Stimulated activated naive CD4-positive, alpha-beta T cell treated with Interleukin-2 at 50 U/mL for 16 hours (primary cell): ENCODE results near the gene ATP6V1B1.

Experiments
- DNase-seq: peaks from one replicate; lab custom pipeline; 2025; lab: John Stamatoyannopoulos, UW

Gene ATP6V1B1

GRCh38 chr2:70935468-70936164, at the start of gene ATP6V1B1:
Gene ATP6V1B1 (plus strand): TSS chr2:70935900. CDS start chr2:70935955, 55 bp downstream.
- no peak for DNase-seq

DNA sequence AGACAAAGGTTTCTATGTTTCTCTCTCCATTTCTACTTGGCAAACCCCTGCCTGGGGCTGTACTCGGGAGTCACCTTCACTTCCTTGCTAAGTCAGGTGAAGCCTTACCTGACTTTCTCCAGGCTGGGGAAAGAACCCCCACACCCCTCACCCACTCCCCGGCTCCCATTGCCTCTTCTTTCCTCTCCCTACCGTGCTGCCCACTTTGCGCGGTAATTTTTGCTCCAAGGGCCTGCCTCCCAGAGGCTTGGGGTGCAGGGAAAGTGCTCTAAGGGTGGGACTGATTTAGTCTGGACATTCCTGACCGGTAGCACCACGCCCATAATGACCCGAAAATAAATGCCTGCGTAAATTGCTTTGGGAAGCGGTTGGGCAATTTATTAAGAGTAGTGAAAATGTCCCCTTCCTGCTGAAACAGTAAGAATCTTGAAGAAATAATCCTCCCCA, 49.1 kb upstream of the ATP6V1B1 start:
- DNase-seq = no peak

- no peak for DNase-seq
These were observed 48.5 kb upstream of the ATP6V1B1 start for GRCh38 chr2:70887208-70887549.

DNA sequence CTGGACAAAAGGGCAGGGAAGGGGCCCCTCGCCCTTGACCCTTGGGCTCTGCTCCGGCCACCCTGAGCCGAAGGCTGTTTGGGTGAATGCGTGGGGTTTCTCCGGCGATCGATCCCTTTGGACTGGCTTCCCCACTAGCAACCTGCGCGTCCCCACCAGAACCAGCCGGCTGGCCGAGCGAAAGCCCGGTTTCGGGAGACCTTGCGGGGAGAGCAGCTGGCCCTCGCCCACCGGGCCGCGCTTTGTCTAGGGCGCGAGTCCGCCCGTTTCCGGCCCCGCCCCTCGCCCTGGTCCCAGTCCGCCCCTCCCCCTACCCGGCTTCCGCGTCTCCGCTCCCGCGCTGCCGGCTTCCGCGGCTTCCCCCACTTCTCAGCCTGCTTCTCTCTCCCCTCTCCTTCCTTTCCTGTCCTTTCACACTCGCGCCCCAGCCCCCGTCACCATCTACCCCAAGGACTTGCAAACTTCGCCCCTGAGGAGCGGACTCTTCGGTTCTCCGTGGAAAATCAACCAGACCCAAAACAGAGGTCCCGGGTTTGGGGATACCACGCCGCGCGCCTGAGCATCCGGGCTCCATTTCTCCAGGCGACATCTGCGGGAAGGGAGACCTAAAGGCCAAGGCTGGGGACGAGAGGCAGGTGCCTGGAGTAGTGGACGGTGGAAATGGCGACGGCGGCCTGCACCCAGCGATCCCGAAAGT, 48.0 kb upstream of the ATP6V1B1 start:
- DNase-seq = no peak

DNA sequence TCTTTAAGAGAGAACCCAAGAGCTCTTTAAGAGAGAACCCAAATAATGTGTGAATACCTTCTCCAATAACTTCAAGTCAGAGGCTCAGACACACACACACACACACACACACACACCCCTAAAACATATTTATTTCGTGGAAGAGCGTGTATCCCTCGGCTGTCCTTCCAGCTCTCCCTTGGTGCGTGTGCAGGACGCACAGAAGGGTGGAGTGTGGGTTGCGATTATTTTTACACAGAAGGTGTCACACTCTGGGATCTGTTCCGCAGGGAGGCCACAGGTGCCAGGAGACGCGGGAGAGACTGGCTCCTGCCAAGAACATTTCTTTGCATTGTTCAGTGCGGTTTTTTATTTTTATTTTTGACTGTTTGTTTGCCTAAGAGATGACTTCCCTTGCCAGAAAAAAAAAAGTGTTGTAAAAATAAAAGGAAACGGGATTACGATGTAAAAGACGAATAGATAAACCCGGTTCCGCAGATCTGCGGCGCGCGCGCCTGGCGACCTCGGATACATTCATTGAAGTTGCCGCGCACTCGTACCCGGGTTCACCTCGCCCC, 47.3 kb upstream of the ATP6V1B1 start:
- DNase-seq = no peak

DNA sequence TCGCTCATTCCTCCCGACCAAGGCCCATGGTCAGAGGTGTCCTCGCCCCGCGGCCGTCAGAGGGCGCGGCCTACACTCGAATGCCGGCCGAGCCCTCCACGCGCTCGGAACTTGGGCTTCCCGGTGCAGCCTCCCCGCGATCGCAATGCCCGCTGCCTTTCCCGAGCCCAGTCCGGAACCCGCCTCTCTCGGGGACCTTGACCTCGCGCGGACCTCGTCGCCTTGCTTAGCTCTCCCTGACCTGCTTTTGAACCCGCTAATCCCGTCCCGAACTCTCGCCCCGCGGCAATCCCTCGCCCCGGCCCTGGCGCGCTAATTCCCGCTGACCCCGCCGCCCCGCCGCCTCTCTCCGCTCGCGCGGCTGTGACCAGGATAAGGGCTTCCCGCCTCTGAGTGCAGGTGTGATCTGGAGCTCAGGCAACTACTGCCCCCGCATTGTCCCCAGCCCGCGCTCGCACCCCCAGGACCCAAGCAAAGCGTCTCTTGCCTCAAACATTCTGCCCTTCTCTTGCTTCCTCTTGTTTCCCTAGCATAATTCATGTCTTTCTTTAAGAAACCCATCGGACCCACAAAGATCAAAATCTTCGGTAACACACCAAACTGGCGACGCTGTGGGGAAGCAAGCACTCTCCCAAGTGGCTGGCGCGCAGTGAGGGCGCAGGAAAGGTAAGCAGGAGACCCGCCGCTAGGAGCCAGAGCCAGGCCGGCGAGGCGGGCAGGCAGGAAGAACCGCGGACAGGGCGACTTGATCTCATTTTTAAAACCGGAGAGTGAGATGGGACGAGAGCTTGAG, 46.6 kb upstream of the ATP6V1B1 start:
- DNase-seq = no peak

GRCh38 chr2:70889716-70890037, 46.0 kb upstream of the ATP6V1B1 start:
- DNase-seq = no peak

GRCh38 chr2:70890469-70891065, 45.1 kb upstream of the ATP6V1B1 start:
- no peak for DNase-seq

DNA sequence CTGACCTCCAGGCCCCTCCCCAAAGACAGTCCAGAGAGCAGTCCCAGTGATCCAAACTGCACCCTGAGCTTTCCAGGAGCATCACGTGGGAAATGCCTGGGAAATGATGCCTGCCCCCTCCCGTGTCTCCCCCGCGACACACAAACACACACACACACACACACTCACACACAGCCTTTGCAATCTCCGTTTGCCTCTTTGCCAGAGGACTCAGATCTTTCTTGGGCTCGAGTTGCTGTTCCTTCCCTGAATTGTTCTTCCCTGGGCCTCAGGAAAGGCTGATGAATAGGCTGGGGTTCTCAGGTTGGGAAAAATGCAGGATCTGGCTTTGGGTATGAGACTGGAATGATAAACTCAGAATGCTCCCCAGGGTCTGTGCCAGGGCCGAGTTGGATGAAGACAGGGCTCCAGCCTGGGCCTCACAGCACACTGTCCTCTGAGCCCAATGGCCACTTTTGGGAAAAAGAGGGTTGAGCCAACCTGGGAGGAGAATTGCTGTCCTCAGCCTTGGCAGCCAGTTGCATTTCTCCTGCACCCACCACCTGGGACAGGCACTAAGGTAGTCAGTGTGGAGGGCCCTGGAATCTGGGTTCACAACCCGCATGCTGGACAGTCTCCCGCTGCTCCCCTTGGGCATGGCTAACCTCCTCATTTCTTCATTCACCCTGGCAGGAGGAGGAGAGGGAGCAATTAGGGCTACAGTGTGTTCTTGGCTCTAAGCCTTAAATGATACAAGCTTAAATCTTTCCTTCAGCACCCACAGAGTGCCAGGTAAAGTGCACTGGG, 43.9 kb upstream of the ATP6V1B1 start:
- no peak for DNase-seq

GRCh38 chr2:70892750-70893149, 43.0 kb upstream of the ATP6V1B1 start:
- no peak for DNase-seq

- no peak for DNase-seq
These were observed 42.5 kb upstream of the ATP6V1B1 start for GRCh38 chr2:70893186-70893585.

GRCh38 chr2:70894765-70895164, 40.9 kb upstream of the ATP6V1B1 start:
- DNase-seq = no peak

- DNase-seq = no peak
These were observed 40.5 kb upstream of the ATP6V1B1 start for GRCh38 chr2:70895249-70895648.

DNA sequence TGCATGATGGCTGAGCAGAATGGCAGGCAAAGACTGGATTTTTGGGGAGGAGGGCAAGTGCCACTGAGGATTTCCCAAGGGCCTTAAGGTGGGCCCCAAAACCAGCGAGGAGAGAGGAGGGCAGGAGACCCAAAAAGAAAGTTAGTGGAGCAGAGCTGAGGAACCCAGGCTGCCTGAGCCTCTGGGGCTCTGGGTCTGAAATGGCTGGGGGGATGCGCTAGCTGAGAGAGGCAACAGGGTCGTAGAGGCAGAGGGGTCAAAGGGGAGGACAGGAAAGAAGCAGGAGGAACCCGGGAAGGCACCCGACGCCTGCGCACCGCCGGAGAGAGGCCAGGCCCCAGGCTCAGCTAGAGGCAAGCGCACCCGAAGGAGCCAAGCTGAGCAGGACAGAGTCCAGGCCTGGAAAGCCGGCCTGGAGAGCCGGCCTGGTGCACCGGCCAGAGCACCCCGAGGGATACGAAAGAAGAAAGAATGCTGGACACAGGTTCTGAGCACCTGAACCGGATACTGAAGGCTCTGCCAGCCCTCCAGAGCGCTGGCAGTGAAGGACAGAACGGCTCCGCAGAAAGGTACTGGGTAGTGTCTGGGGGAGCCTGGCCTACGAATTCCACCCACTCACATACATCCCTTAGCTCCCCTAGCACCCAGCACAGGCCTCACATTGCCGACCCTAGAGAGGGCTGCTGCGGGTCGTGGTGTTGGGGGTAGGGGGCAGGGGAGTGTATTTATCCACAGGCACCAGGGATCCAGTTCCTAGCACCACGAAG, 39.5 kb upstream of the ATP6V1B1 start:
- no peak for DNase-seq

- DNase-seq = no peak
These were observed 38.9 kb upstream of the ATP6V1B1 start for GRCh38 chr2:70896765-70897202.

- no peak for DNase-seq
These were observed 38.3 kb upstream of the ATP6V1B1 start for GRCh38 chr2:70897203-70897976.

DNA sequence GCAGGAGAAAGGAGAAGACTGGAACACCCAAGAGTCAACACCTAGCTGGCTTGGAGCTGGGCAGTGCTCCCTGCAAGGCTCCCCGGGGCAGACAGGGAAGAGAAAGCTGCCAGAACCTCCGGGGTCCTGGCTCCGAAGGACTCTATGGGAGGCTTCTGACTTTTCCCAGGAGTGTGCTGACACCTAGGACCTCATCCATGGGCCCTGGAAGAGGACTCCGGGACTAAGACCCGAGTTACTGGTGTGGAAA, 37.8 kb upstream of the ATP6V1B1 start:
- DNase-seq = no peak

DNA sequence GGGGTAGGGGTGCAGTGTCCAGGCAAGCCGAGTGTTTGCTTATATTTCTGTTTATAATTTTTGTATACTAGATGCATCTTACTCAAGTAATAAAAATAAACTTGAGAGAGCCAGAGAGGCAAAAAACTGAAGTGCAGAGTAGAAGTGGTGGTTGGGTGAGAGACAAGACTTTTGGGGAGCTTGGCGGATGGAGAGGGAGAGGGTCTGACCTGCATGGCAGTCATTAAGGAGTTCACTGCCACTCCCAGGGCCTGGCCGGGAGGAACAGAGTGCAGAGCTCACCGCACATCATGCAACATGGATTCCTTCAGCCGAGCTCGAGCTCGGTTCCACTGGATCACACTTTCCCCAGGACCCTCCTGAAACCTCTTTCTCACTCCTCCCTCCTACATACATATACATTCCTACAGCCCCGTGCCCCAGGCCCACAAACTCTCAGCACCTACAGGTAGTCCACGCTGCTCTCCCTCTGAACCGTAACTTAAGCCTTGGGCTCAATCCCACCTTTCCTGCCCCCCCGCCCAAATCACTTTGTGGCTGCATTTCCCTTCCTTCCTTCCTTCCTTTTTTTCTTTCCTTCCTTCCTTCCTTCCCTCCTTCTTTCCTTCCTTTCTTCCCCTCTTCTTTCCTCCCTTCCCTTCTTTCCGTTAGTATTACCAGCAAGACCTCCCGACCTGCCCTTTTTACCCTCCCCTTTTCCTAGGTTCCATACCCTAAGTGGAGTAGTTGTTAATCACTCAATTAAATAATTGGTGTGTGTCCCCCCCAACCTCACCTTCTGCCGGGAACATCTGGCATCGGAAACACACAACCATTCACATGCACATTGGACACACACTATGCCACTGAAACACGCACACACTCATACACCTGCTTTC, 37.1 kb upstream of the ATP6V1B1 start:
- DNase-seq = no peak
